Bronchial epithelial cell (primary cell): ENCODE data around the gene FST. TPM values are rescaled to one million over a fixed set of nuclear protein-coding genes. Genes with fewer than 3 reads are reported as not detected.

Experiments used
- DNase-seq: peaks from one replicate; pipeline ENCODE4 v3.0.0-alpha.2; 2010; ENCODE audit warnings: low read depth
- FAIRE-seq: peaks from 2 replicates; lab custom pipeline; 2011; peaks lifted over from hg19 to GRCh38; lab: Jason Lieb, UNC
- H3K27me3 ChIP-seq: 2 replicates; pipeline ENCODE4 v1.5.1; 2011; ENCODE audit warnings: low read length; ENCODE audit not compliant: control insufficient read depth, insufficient read depth
- H3K36me3 ChIP-seq: 2 replicates; pipeline ENCODE4 v1.5.1; 2011; ENCODE audit warnings: low read length; ENCODE audit not compliant: control insufficient read depth, insufficient read depth
- H3K4me3 ChIP-seq: 2 replicates; pipeline ENCODE4 v1.5.1; 2011; ENCODE audit warnings: mild to moderate bottlenecking, low read depth, low read length, control low read depth
- total RNA-seq: library from RNA; depleted of rRNA; stranded (reverse); fragments of >200 nt; gene quantifications from 2 replicates; pipeline ENCODE4 v1.2.1, GENCODE V29; 2014
- TF ChIP-seq, protein P1 (sequence below): IDR thresholded peaks from 2 replicates; pipeline ENCODE4 v1.5.1; 2011; ENCODE audit warnings: mild to moderate bottlenecking, moderate library complexity, low read length, control low read depth, inconsistent platforms; ENCODE audit not compliant: insufficient read depth, severe bottlenecking

FST gene
- total RNA-seq, 1 donor from 2014 or later, result 85.0 TPM

DNA sequence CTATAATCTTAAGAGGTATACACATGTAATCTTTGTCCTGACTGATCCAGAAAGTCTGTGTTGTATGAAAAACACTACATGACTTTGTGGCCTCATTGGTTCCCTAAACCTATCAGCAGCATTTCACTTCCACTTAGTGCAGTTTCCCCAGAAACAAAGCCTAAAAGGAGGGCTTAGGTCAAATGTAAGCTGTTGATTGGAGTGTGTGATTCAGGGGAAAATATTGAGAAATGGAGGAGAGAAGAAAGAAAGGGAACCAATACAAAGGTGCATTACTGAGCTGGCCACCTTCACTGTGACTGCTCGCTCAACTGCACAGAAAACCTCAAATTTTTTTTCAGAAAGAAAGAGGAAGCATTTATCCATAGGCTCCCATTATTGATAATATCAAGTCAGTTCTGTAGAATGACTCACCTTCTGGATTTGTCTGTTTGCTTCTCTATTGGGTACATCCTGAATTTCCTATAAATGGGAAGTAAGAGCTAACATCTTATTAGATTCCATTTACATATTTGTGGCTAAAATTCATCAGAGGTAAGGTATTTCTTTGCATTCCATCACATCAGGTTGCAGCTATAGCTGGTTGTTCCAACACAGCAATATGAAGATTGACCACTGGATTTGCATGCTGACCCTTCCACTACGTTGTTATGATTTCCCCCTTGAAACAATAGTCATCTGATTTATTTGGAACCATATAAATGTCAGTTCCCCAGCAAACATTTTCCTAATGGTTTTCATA is 10.3 kb upstream of the FST start:
- no peak overlapping the region for H3K4me3 ChIP-seq
- H3K36me3 ChIP-seq, result no peaks in the 10 kb centered on the region
- peak; percentile 68 for DNase-seq
- TF ChIP-seq, protein P1, sequence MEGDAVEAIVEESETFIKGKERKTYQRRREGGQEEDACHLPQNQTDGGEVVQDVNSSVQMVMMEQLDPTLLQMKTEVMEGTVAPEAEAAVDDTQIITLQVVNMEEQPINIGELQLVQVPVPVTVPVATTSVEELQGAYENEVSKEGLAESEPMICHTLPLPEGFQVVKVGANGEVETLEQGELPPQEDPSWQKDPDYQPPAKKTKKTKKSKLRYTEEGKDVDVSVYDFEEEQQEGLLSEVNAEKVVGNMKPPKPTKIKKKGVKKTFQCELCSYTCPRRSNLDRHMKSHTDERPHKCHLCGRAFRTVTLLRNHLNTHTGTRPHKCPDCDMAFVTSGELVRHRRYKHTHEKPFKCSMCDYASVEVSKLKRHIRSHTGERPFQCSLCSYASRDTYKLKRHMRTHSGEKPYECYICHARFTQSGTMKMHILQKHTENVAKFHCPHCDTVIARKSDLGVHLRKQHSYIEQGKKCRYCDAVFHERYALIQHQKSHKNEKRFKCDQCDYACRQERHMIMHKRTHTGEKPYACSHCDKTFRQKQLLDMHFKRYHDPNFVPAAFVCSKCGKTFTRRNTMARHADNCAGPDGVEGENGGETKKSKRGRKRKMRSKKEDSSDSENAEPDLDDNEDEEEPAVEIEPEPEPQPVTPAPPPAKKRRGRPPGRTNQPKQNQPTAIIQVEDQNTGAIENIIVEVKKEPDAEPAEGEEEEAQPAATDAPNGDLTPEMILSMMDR, result no peak
- FAIRE-seq, result no peak
- no peaks in the 10 kb centered on the region for H3K27me3 ChIP-seq

DNA sequence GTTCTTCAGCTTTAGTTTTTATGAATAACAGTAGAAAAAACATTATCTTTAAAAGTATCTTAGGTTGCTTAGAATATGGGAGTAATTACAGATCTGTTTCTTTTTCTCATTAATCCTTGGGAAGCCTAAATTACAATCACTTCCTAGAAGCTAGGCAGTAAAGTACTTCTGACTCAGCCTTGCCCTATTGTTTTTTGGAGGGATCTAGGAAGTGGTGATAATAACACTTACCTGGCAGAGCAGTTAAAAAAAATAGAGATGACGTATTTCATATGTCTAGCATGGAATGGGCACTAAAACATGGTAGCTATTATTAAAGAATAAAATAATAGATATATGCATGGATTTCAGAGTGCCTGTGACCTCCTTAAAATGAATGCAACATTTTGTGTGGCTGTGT is 8.2 kb upstream of the FST start:
- H3K4me3 ChIP-seq, result no peak overlapping the region
- FAIRE-seq (no peak), DNase-seq (peak; percentile 73)
- H3K27me3 ChIP-seq, result no peaks in the 10 kb centered on the region
- no peaks in the 10 kb centered on the region for H3K36me3 ChIP-seq
- TF ChIP-seq, protein P1, result no peak

DNA sequence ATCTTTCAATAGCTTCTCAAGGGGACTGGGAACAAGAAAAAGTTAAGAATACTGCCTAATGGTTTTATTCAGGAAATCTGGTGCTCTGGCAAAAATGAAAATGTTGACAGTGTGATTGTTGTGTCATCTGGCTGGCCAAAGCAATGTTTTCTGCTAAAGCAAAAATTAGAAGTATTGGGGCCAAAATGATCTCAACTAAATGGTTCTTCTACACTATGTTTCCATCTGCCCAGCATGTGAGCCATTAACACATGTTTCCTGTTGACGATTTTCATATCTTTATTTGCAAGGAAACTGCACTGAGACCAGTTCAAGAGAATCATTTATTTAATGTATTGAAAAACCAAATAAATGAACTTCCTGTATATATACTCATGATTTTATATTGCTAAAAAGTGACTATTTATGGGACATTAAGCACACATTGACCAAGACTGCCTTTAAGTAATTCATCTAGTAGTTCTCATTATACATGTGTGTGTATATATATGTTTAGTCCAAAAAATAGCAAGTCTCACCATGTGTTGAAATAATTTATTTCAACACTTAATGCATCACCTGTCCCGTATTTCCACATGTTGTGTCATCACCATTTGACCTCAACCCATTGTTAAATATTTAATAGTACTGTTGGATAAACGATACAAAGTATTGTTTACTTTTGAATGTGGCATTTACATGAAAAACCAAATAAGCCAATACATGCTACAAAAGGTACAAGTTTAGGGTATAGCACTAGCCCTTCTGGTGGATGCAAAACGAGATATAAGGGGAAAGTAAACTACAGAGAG is 7.5 kb upstream of the FST start:
- DNase-seq, result no peak
- FAIRE-seq, result no peak
- H3K27me3 ChIP-seq, result no peaks in the 10 kb centered on the region
- H3K36me3 ChIP-seq, result no peaks in the 10 kb centered on the region
- TF ChIP-seq, protein P1, result no peak
- no peak overlapping the region for H3K4me3 ChIP-seq

DNA sequence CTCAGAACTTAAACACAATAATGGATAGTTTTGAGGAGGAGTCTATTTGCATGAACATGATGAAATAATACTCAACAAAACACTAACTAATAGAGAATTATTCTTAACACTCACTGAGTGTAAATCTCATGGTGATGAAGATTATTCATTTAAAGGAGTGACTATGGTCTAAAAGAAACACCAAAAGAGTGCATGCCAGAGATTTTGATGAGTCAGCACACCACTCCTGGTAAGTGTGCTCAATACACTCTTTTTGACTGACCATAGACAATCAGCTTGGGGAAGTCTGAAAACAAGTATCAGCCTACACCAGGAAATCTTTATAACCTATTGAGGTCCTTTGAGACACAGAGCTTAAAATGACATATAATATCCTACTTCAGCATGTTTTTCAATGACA is 6.8 kb upstream of the FST start:
- Histone ChIP-seq H3K36me3 (no peaks in the 10 kb centered on the region), H3K4me3 (no peak overlapping the region), H3K27me3 (no peaks in the 10 kb centered on the region)
- TF ChIP-seq, protein P1, result no peak
- FAIRE-seq (no peak), DNase-seq (no peak)

DNA sequence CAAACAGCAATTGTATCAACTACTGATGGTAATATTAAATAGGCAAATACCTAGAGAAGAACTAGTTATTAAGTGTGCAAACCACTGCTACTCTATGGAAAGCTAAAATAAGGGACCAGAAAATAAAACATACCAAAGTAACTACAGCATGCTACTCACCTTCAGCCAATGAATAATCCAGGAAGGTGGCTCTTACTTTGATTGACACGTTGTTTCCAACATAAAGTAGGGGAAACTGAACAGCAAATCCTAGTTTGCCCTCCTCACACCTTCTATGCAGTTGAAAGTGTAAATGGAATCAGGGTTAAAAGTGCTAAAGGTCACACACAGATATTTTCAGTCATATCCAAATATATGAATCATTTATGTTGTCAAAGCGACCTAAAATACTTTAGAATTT is 5.1 kb upstream of the FST start:
- Histone ChIP-seq H3K4me3 (no peak overlapping the region), H3K27me3 (no peaks in the 10 kb centered on the region), H3K36me3 (no peaks in the 10 kb centered on the region)
- TF ChIP-seq, protein P1, result no peak
- no peak for DNase-seq
- no peak for FAIRE-seq
